MM.1S (cell line): ENCODE results near the gene SIM2.

ENCODE experiments used
- DNase-seq: peaks from one replicate; pipeline ENCODE4 v3.0.0-alpha.2; 2015
- H2AFZ ChIP-seq: fragments of 300-600 bp; sonication (generic); 2 replicates; pipeline ENCODE4 v1.6.0; 2016; ENCODE audit warnings: antibody characterized with exemption, low read length
- H3F3A ChIP-seq: fragments of 300-600 bp; sonication (generic); 2 replicates; pipeline ENCODE4 v1.6.1; 2016; ENCODE audit warnings: mild to moderate bottlenecking, antibody characterized with exemption, low read length, moderate library complexity, mixed read lengths; ENCODE audit not compliant: insufficient read depth
- H3K27ac ChIP-seq: fragments of 300-600 bp; sonication (generic); 2 replicates; pipeline ENCODE4 v1.5.1; 2016; ENCODE audit warnings: mild to moderate bottlenecking, low read length
- H3K27me3 ChIP-seq: fragments of 300-600 bp; sonication (generic); replicated peaks from 2 replicates; pipeline ENCODE4 v1.6.0; 2016; ENCODE audit warnings: low read length; ENCODE audit not compliant: insufficient read depth
- H3K36me3 ChIP-seq: fragments of 300-600 bp; sonication (generic); replicated peaks from 2 replicates; pipeline ENCODE4 v1.6.1; 2016; ENCODE audit warnings: mild to moderate bottlenecking, low read length, mixed read lengths; ENCODE audit not compliant: insufficient read depth
- H3K4me1 ChIP-seq: fragments of 300-600 bp; sonication (generic); 2 replicates; pipeline ENCODE4 v1.6.1; 2016; ENCODE audit warnings: low read length, mixed read lengths
- H3K4me2 ChIP-seq: fragments of 300-600 bp; sonication (generic); 2 replicates; pipeline ENCODE4 v1.6.0; 2016; ENCODE audit warnings: low read depth, low read length
- H3K4me3 ChIP-seq: fragments of 300-600 bp; sonication (generic); 2 replicates; pipeline ENCODE4 v1.5.1; 2016; ENCODE audit warnings: low read length, mixed read lengths
- H3K79me2 ChIP-seq: fragments of 300-600 bp; sonication (generic); 2 replicates; pipeline ENCODE4 v1.6.1; 2016; ENCODE audit warnings: mixed run types, low read length, mixed read lengths
- H3K9ac ChIP-seq: fragments of 300-600 bp; sonication (generic); 2 replicates; pipeline ENCODE4 v1.6.1; 2016; ENCODE audit warnings: low read length, mixed read lengths
- H3K9me2 ChIP-seq: fragments of 300-600 bp; sonication (generic); replicated peaks from 2 replicates; pipeline ENCODE4 v1.6.1; 2016; ENCODE audit warnings: mild to moderate bottlenecking, low read length, mixed read lengths; ENCODE audit not compliant: insufficient read depth
- H3K9me3 ChIP-seq: fragments of 300-600 bp; sonication (generic); replicated peaks from 2 replicates; pipeline ENCODE4 v1.6.1; 2016; ENCODE audit warnings: mild to moderate bottlenecking, low read length, mixed read lengths; ENCODE audit not compliant: insufficient read depth
- H4K20me1 ChIP-seq: fragments of 300-600 bp; sonication (generic); 2 replicates; pipeline ENCODE4 v1.6.1; 2016; ENCODE audit warnings: mild to moderate bottlenecking, low read length, moderate library complexity, mixed read lengths; ENCODE audit not compliant: insufficient read depth
- CTCF ChIP-seq: fragments of 300-600 bp; sonication (generic); IDR thresholded peaks from 2 replicates; pipeline ENCODE4 v1.5.1; 2016; ENCODE audit warnings: antibody characterized with exemption, low read length, mixed read lengths
- EZH2 ChIP-seq: fragments of 300-600 bp; sonication (generic); optimal IDR thresholded peaks from 2 replicates; pipeline ENCODE3; 2017; ENCODE audit warnings: low read depth, mild to moderate bottlenecking, antibody characterized with exemption, low read length, mixed read lengths
- EZH2phosphoT487 ChIP-seq: fragments of 300-600 bp; sonication (generic); IDR thresholded peaks from 2 replicates; pipeline ENCODE4 v1.6.1; 2018; ENCODE audit warnings: antibody characterized with exemption, low read length

Gene SIM2

GRCh38 chr21:36790616-36791015 lies 91.7 kb downstream of the SIM2 start:
- Histone ChIP-seq H3K9me2 (no peaks in the 10 kb centered on the region), H3K4me3 (no peak overlapping the region), H3K4me2 (no peak overlapping the region), H3K36me3 (no peaks in the 10 kb centered on the region), H2AFZ (no peak overlapping the region), H3F3A (no peaks in the 10 kb centered on the region), H3K4me1 (no peaks in the 10 kb centered on the region), H3K9ac (no peak overlapping the region), H3K79me2 (no peaks in the 10 kb centered on the region), H3K9me3 (no peaks in the 10 kb centered on the region), H3K27me3 (no peaks in the 10 kb centered on the region), H3K27ac (no peak overlapping the region), H4K20me1 (no peaks in the 10 kb centered on the region)
- DNase-seq: no peak
- no peak for TF ChIP-seq CTCF
- TF ChIP-seq EZH2: no peak
- TF ChIP-seq EZH2phosphoT487: no peak

GRCh38 chr21:36791180-36791579 lies 92.3 kb downstream of the SIM2 start:
- Histone ChIP-seq H3K27me3 (no peaks in the 10 kb centered on the region), H3K4me3 (no peak overlapping the region), H3K9me2 (no peaks in the 10 kb centered on the region), H3K4me1 (no peaks in the 10 kb centered on the region), H3K9ac (no peak overlapping the region), H3K4me2 (no peak overlapping the region), H3K36me3 (no peaks in the 10 kb centered on the region), H3K27ac (no peak overlapping the region), H3F3A (no peaks in the 10 kb centered on the region), H2AFZ (no peak overlapping the region), H3K79me2 (no peaks in the 10 kb centered on the region), H4K20me1 (no peaks in the 10 kb centered on the region), H3K9me3 (no peaks in the 10 kb centered on the region)
- no peak for DNase-seq
- TF ChIP-seq EZH2 (no peak), CTCF (no peak), EZH2phosphoT487 (no peak)

- no peaks in the 10 kb centered on the region for H4K20me1 ChIP-seq
- DNase-seq: no peak
- H3K4me1 ChIP-seq: no peaks in the 10 kb centered on the region
- H3K4me2 ChIP-seq: no peak overlapping the region
- no peaks in the 10 kb centered on the region for H3K9me3 ChIP-seq
- TF ChIP-seq EZH2: no peak
- no peak for TF ChIP-seq CTCF
- TF ChIP-seq EZH2phosphoT487: no peak
- H3K36me3 ChIP-seq: no peaks in the 10 kb centered on the region
- H3K9ac ChIP-seq: no peak overlapping the region
- H3K27me3 ChIP-seq: no peaks in the 10 kb centered on the region
- H3K27ac ChIP-seq: no peak overlapping the region
- no peak overlapping the region for H2AFZ ChIP-seq
- no peaks in the 10 kb centered on the region for H3K9me2 ChIP-seq
- H3K79me2 ChIP-seq: no peaks in the 10 kb centered on the region
- no peaks in the 10 kb centered on the region for H3F3A ChIP-seq
- H3K4me3 ChIP-seq: no peak overlapping the region
These were observed 93.0 kb downstream of the SIM2 start for GRCh38 chr21:36791695-36792470.
